ENCODE data around the gene LIPM. TPM values are rescaled to one million over a fixed set of nuclear protein-coding genes. Genes with fewer than 3 reads are reported as not detected.

Gene LIPM
- total RNA-seq, 2 experiments from 2014 or later, result not detected

DNA sequence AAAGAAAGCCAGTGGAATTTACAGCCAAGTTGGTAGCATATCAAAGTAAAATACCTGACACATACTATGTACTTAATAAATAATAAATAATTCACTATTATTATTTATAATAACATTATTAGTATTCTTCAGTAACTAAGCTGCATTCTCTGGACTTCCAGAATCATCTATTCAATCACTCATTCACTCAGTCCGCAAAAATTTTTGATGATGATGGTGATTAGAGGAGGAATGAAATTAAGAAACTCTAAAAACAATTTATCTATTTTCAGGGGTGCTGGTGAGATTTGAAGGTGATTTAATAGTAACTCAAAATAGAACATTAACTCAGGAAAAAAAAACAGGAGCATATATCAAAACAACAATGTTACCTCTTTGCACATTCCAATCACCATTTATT lies 45.9 kb upstream of the LIPM start:
- Histone ChIP-seq H3K27ac (ENCODE audit: low read depth, low read length, poor library complexity, severe bottlenecking) (no peak overlapping the region), H4K20me1 (ENCODE audit: insufficient read depth, low read length) (no peaks in the 10 kb centered on the region), H3K9me3 (ENCODE audit: low read length) (no peaks in the 10 kb centered on the region), H3K36me3 (ENCODE audit: insufficient read depth, low read length) (no peaks in the 10 kb centered on the region), H3K4me1 (ENCODE audit: insufficient read depth, low read length, poor library complexity, severe bottlenecking) (no peaks in the 10 kb centered on the region), H3K4me2 (ENCODE audit: low read length) (no peak overlapping the region), H3K4me3 (ENCODE audit: low read depth, low read length, poor library complexity, severe bottlenecking) (no peak overlapping the region), H2AFZ (ENCODE audit: low read length) (no peak overlapping the region), H3K79me2 (ENCODE audit: insufficient read depth, low read depth, low read length) (no peaks in the 10 kb centered on the region), H3K9me2 (ENCODE audit: insufficient read depth, low read length) (no peaks in the 10 kb centered on the region; the same call in 1 of the 2 replicates)
- no peak for DNase-seq (ENCODE audit: low spot score)
- TF ChIP-seq EZH2phosphoT487 (IDR thresholded peaks at IDR 0.05; ENCODE audit: borderline replicate concordance, low read depth, low read length) (no peak), CTCF (conservative IDR thresholded peaks at IDR 0.05; ENCODE audit: low read length) (no peak)
- intact Hi-C loops (cut with micrococcal nuclease; ENCODE audit: unreplicated experiment), result no loop called here
- BruUV-seq (replicated peaks), result no TSS peak
- CTCF ChIA-PET (ENCODE audit: unreplicated experiment), result no interaction called here
- POLR2A ChIA-PET, result interaction anchor here (0.7 kb wide), 1 partner anchor 323 kb away, joined by 3 read pairs; no protein-coding TSS in a partner anchor

DNA sequence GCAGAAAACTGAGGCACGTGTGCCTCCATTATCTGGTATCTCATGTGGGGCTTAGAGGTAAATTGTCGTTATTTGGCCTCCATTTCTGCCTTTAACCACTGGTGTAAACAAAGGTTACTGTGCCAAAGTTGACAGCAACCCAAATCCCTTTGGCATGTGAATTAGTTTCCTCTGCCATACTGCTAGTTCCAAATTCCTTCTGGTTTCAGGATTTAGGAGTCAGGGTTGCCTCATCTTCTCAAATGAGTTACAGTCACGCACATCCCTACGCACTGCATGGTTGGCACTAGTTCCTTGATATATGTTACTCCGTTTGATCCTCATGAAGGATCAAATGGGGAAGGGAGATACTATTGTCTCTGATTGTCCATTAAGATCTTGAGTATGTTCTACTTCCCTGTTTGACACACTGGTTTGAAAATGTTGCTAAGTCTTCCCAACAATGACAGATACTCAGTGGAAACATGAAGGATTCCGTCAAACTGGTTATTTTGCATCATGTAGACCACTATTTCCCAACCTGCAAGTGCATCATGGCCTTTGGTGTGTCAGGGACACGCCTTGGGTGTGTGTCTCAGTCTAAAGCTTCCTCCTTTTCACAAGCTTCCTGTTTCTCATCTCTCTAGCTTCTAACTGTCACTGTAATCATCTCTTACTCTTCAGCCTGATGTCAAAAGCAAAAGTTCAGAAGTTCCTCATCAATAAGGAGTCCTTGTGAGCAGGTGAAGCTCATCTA lies 43.0 kb upstream of the LIPM start, which contains the start of gene LIPN:
LIPN (plus strand) TSS at position 655 of the 736 bp plus-strand sequence. CDS start 1,386 bp downstream, outside the sequence.
- POLR2A ChIA-PET, result interaction anchor here (1.6 kb wide), 1 partner anchor 14 kb away, joined by 3 read pairs; no protein-coding TSS in a partner anchor
- Histone ChIP-seq H4K20me1 (ENCODE audit: insufficient read depth, low read length) (no peaks in the 10 kb centered on the region), H3K79me2 (ENCODE audit: insufficient read depth, low read depth, low read length) (no peaks in the 10 kb centered on the region), H3K9me2 (ENCODE audit: insufficient read depth, low read length) (no peaks in the 10 kb centered on the region), H3K4me3 (ENCODE audit: low read depth, low read length, poor library complexity, severe bottlenecking) (no peak within 1 kb of the TSS), H3K27ac (ENCODE audit: low read depth, low read length, poor library complexity, severe bottlenecking) (no peak within 1 kb of the TSS), H3K36me3 (ENCODE audit: insufficient read depth, low read length) (no peaks in the 10 kb centered on the region), H3K4me1 (ENCODE audit: insufficient read depth, low read length, poor library complexity, severe bottlenecking) (no peaks in the 10 kb centered on the region), H2AFZ (ENCODE audit: low read length) (no peak within 1 kb of the TSS), H3K4me2 (ENCODE audit: low read length) (no peak within 1 kb of the TSS), H3K9me3 (ENCODE audit: low read length) (no peaks in the 10 kb centered on the region)
- BruUV-seq (replicated peaks), result no TSS peak
- intact Hi-C loops (cut with micrococcal nuclease; ENCODE audit: unreplicated experiment), result no loop called here
- CTCF ChIA-PET (ENCODE audit: unreplicated experiment), result no interaction called here
- DNase-seq (ENCODE audit: low spot score), result peak; percentile 2
- no peak for TF ChIP-seq CTCF (conservative IDR thresholded peaks at IDR 0.05; ENCODE audit: low read length)
- TF ChIP-seq EZH2phosphoT487 (IDR thresholded peaks at IDR 0.05; ENCODE audit: borderline replicate concordance, low read depth, low read length), result no peak

- no peak for DNase-seq (ENCODE audit: low spot score)
- Histone ChIP-seq H3K79me2 (ENCODE audit: insufficient read depth, low read depth, low read length) (no peaks in the 10 kb centered on the region), H3K4me1 (ENCODE audit: insufficient read depth, low read length, poor library complexity, severe bottlenecking) (no peaks in the 10 kb centered on the region), H3K9me2 (ENCODE audit: insufficient read depth, low read length) (no peaks in the 10 kb centered on the region), H4K20me1 (ENCODE audit: insufficient read depth, low read length) (no peaks in the 10 kb centered on the region), H3K4me3 (ENCODE audit: low read depth, low read length, poor library complexity, severe bottlenecking) (no peak overlapping the region), H3K36me3 (ENCODE audit: insufficient read depth, low read length) (no peaks in the 10 kb centered on the region), H2AFZ (ENCODE audit: low read length) (no peak overlapping the region), H3K9me3 (ENCODE audit: low read length) (no peaks in the 10 kb centered on the region), H3K27ac (ENCODE audit: low read depth, low read length, poor library complexity, severe bottlenecking) (no peak overlapping the region), H3K4me2 (ENCODE audit: low read length) (no peak overlapping the region)
- CTCF ChIA-PET (ENCODE audit: unreplicated experiment), result no interaction called here
- TF ChIP-seq CTCF (conservative IDR thresholded peaks at IDR 0.05; ENCODE audit: low read length) (no peak), EZH2phosphoT487 (IDR thresholded peaks at IDR 0.05; ENCODE audit: borderline replicate concordance, low read depth, low read length) (no peak)
- intact Hi-C loops (cut with micrococcal nuclease; ENCODE audit: unreplicated experiment), result no loop called here
- no TSS peak for BruUV-seq (replicated peaks)
- POLR2A ChIA-PET, result no interaction called here
These were observed 39.6 kb upstream of the LIPM start for GRCh38 chr10:88762906-88763305.
